A673 (cell line): ENCODE results near the gene GNA15. TPM values are rescaled to one million over a fixed set of nuclear protein-coding genes. Genes with fewer than 3 reads are reported as not detected.

Experiments
- BruUV-seq: library from RNA; stranded (reverse); fragments of 400-500 nt; replicated peaks from 2 replicates; lab custom pipeline; 2021; lab: Mats Ljungman, UMichigan
- CTCF ChIA-PET: fragments of 300-600 bp; sonication (Branson Sonifier 250); formaldehyde crosslinking; loops from one replicate; lab custom pipeline; 2022; ENCODE audit warnings: antibody characterized with exemption; lab: Charles Lee
- POLR2A ChIA-PET: fragments of 300-600 bp; sonication (Branson Sonifier 250); formaldehyde crosslinking; loops from one replicate; lab custom pipeline; 2022; ENCODE audit warnings: antibody characterized with exemption; ENCODE audit not compliant: low non-redundant PET; lab: Charles Lee
- DNase-seq: peaks from one replicate; pipeline ENCODE4 v3.0.0-alpha.2; 2015; ENCODE audit warnings: low spot score
- H3K27ac ChIP-seq: fragments of 200-600 bp; sonication (generic); 2 replicates; pipeline ENCODE4 v1.5.1; 2016; ENCODE audit warnings: mixed run types, low read depth, mild to moderate bottlenecking, mixed read lengths, antibody characterized with exemption, low read length; ENCODE audit not compliant: poor library complexity, severe bottlenecking
- H3K27me3 ChIP-seq: fragments of 200-600 bp; sonication (generic); replicated peaks from 2 replicates; pipeline ENCODE4 v1.6.1; 2017; ENCODE audit warnings: mixed run types, low read depth, mild to moderate bottlenecking, mixed read lengths, antibody characterized with exemption, low read length; ENCODE audit not compliant: insufficient read depth, poor library complexity
- H3K36me3 ChIP-seq: fragments of 200-600 bp; sonication (generic); 2 replicates; pipeline ENCODE4 v1.6.1; 2016; ENCODE audit warnings: mixed run types, mild to moderate bottlenecking, mixed read lengths, antibody characterized with exemption, low read length; ENCODE audit not compliant: insufficient read depth, poor library complexity, severe bottlenecking
- H3K4me1 ChIP-seq: fragments of 200-600 bp; sonication (generic); 2 replicates; pipeline ENCODE4 v1.6.1; 2017; ENCODE audit warnings: mixed run types, mild to moderate bottlenecking, mixed read lengths, antibody characterized with exemption, low read length; ENCODE audit not compliant: insufficient read depth, poor library complexity, severe bottlenecking
- H3K4me3 ChIP-seq: fragments of 200-600 bp; sonication (generic); 2 replicates; pipeline ENCODE4 v1.5.1; 2016; ENCODE audit warnings: low read depth, mixed run types, mild to moderate bottlenecking, mixed read lengths, low read length; ENCODE audit not compliant: poor library complexity, severe bottlenecking
- H3K9me3 ChIP-seq: fragments of 200-600 bp; sonication (generic); 2 replicates; pipeline ENCODE4 v1.6.1; 2016; ENCODE audit warnings: mixed run types, low read depth, mild to moderate bottlenecking, mixed read lengths, antibody characterized with exemption, low read length; ENCODE audit not compliant: poor library complexity, severe bottlenecking
- EZH2 ChIP-seq: fragments of 200-600 bp; sonication (generic); IDR thresholded peaks from 2 replicates; pipeline ENCODE4 v1.6.1; 2017; ENCODE audit warnings: borderline replicate concordance, low read depth, mild to moderate bottlenecking, mixed read lengths, antibody characterized with exemption, low read length; ENCODE audit not compliant: poor library complexity, severe bottlenecking
- intact Hi-C: fragments of 100-400 bp; cut with micrococcal nuclease; formaldehyde crosslinking; loops from one replicate; pipeline ENCODE4 v1.10.0; 2022; ENCODE audit not compliant: unreplicated experiment
- total RNA-seq: library from RNA; stranded (reverse); gene quantifications from 2 replicates; pipeline ENCODE4 v1.2.3, GENCODE V29; 2021
- TF ChIP-seq, protein P1 (sequence below): fragments of 300-800, 200-600 bp; sonication (generic); conservative IDR thresholded peaks from 2 replicates; pipeline ENCODE4 v1.5.1; 2017; ENCODE audit warnings: low read depth, mild to moderate bottlenecking, antibody characterized with exemption, low read length, moderate library complexity, mixed read lengths

The GNA15 gene
- total RNA-seq, 1 experiment from 2014 or later = 0.26 TPM

DNA sequence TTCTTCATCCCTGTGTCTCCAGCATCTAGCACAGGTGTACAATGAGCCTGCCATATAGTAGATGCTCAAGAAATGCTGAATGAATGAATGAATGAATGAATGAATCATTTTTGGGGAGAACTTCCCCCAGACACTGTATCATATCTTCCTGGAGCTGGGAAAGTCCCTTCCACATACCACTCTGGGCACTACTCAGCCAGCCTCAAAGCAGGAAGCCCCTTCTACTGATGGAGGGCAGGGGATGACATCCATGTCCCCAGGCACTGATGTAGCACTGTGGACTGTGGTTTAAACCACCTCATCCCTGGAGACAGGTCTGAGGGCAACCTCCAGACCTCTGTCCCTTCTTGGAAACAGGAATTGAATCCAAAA, 4.8 kb downstream of the GNA15 start:
- intact Hi-C loops = no loop called here
- Histone ChIP-seq H3K4me3 (no peak overlapping the region), H3K36me3 (no peaks in the 10 kb centered on the region), H3K9me3 (no peaks in the 10 kb centered on the region), H3K4me1 (no peaks in the 10 kb centered on the region), H3K27me3 (no peaks in the 10 kb centered on the region), H3K27ac (no peak overlapping the region)
- no peak for TF ChIP-seq EZH2
- TF ChIP-seq, protein P1, sequence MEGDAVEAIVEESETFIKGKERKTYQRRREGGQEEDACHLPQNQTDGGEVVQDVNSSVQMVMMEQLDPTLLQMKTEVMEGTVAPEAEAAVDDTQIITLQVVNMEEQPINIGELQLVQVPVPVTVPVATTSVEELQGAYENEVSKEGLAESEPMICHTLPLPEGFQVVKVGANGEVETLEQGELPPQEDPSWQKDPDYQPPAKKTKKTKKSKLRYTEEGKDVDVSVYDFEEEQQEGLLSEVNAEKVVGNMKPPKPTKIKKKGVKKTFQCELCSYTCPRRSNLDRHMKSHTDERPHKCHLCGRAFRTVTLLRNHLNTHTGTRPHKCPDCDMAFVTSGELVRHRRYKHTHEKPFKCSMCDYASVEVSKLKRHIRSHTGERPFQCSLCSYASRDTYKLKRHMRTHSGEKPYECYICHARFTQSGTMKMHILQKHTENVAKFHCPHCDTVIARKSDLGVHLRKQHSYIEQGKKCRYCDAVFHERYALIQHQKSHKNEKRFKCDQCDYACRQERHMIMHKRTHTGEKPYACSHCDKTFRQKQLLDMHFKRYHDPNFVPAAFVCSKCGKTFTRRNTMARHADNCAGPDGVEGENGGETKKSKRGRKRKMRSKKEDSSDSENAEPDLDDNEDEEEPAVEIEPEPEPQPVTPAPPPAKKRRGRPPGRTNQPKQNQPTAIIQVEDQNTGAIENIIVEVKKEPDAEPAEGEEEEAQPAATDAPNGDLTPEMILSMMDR = no peak
- CTCF ChIA-PET = interaction anchor here (0.6 kb wide), 1 partner anchor 165 kb away, joined by 4 read pairs; no protein-coding TSS in a partner anchor
- no peak for DNase-seq
- BruUV-seq = no TSS peak
- POLR2A ChIA-PET = no interaction called here

DNA sequence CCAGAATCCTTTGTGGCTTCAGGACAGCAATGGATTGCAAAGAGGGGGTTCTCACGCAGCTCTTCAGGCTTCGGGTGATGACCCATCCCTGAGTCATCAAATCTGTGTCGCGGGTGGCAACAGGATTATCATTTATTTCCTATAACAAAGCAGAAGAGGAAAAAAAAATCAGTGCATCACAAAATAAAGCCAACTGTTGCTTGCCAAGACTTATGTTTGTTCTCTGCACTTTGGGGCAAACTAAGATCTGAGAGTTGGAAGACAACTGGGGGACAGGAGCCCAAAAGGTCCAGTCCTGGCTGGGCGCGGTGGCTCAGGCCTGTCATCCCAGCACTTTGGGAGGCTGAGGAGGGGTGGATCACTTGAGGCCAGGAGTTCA, 6.4 kb downstream of the GNA15 start:
- no peaks in the 10 kb centered on the region for H3K27me3 ChIP-seq
- no peak overlapping the region for H3K4me3 ChIP-seq
- no peaks in the 10 kb centered on the region for H3K9me3 ChIP-seq
- H3K27ac ChIP-seq = no peak overlapping the region
- BruUV-seq = no TSS peak
- no peaks in the 10 kb centered on the region for H3K36me3 ChIP-seq
- TF ChIP-seq EZH2 = no peak
- TF ChIP-seq, protein P1 = no peak
- ChIA-PET CTCF (interaction anchor here (0.6 kb wide), 1 partner anchor 191 kb away, joined by 4 read pairs; no protein-coding TSS in a partner anchor), POLR2A (no interaction called here)
- intact Hi-C loops = no loop called here
- DNase-seq = peak; percentile 47
- H3K4me1 ChIP-seq = no peaks in the 10 kb centered on the region

DNA sequence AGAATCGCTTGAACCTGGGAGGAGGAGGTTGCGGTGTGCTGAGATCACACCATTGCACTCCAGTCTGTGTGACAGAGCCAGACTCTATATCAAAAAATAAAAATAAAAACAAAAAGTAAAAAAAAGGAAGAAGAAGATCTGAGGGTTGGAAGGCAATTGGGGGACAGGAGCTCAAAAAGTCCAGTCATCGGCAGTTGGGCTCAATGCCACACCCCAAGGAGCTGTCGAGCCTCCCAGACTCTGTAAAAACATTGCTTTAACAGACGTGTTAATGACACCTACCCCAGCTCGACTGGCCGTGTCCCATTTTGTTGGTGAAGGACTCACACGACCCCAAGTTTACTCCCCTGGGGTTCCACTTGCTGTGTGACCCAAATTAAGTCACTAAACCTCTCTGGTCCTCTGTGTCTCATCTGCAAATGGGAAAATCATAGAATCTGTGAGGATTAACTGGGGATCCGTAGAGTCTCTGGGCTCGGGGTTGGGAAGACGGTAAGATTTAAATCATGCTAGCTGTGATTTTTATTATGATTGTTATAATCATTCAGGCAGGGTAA, 7.0 kb downstream of the GNA15 start:
- Histone ChIP-seq H3K36me3 (no peaks in the 10 kb centered on the region), H3K4me1 (no peaks in the 10 kb centered on the region), H3K9me3 (no peaks in the 10 kb centered on the region), H3K4me3 (no peak overlapping the region), H3K27ac (no peak overlapping the region), H3K27me3 (no peaks in the 10 kb centered on the region)
- TF ChIP-seq, protein P1 = no peak
- no peak for TF ChIP-seq EZH2
- POLR2A ChIA-PET = no interaction called here
- intact Hi-C loops = no loop called here
- no TSS peak for BruUV-seq
- CTCF ChIA-PET = interaction anchor here (0.6 kb wide), 2 partner anchors 114 to 192 kb away, joined by 4 read pairs; no protein-coding TSS in a partner anchor
- no peak for DNase-seq
